Glomerular endothelial cell (primary cell): Measurements from ENCODE around the gene KIT. TPM values are rescaled to one million over a fixed set of nuclear protein-coding genes. Genes with fewer than 3 reads are reported as not detected.

Source experiments
- DNase-seq: peaks from one replicate; pipeline ENCODE4 v3.0.0-alpha.2; 2011; ENCODE audit warnings: low read depth, low spot score; ENCODE audit errors: extremely low read depth
- total RNA-seq: library from RNA; depleted of rRNA; stranded (reverse); fragments of >200 nt; gene quantifications from 2 replicates; pipeline ENCODE4 v1.2.3, GENCODE V29; 2015

Gene KIT
- total RNA-seq, 1 donor from 2014 or later: 129 TPM

DNA sequence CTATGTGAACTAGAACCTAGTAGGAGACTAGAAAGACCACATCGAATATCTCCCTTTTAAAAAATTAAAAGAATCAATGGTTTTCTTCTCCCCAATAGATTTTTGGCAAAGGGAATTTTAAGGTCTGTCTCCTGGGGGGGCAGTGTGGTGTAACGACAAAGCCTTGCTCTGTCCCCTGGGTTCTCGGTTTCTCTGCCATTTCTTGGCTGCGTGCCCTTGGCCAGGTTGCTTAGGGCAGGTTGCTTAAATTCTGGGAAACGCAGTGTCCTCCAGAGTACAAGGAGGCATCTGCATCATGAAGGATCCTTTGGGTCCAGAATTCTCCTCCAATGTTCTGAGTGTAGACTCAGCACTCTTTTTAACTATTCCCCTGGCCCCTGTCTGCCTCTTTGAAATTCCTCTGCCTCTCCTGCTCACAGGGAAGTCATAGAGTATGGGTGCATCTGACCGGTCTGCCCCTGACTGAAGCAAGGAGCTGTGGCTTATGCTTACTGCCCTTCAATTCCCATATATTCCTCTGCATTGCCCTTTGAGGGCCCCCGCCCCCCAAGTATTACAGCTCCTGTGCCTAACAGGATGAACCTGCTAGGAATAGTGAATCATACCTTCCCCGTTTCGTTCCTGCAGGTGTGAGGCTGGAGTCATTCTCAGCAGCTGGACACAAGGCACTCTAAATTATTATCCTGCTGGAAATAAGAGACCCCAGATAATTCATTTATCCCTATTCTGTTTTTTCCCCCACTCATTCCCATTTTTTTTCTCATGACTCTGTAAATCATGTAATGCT, 2.2 kb downstream of the KIT start:
- DNase-seq: no peak

- no peak for DNase-seq
Observed at GRCh38 chr4:54660591-54660990, 2.8 kb downstream of the KIT start.

GRCh38 chr4:54661169-54661568, 3.4 kb downstream of the KIT start:
- DNase-seq: no peak

DNA sequence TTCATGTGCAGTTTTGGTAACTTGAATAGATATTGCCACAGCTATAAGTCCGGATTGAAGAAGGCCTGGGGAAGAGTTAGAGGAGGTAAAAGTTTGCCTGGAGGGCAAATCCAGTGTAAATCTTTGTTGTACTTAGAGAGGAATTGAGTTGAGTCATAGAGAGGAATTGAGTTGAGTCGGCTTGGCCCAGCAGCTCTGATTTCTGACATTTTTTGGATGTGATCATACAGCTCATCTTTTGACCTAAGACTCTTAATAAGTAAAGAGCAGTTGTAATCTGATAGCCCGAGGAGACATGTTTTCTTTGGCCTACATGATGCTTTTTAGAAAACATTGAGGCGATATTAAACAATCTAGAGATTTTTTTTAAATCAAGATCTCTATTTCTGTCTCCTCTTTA, 3.9 kb downstream of the KIT start:
- DNase-seq: no peak

GRCh38 chr4:54662123-54662522, 4.4 kb downstream of the KIT start:
- no peak for DNase-seq

DNA sequence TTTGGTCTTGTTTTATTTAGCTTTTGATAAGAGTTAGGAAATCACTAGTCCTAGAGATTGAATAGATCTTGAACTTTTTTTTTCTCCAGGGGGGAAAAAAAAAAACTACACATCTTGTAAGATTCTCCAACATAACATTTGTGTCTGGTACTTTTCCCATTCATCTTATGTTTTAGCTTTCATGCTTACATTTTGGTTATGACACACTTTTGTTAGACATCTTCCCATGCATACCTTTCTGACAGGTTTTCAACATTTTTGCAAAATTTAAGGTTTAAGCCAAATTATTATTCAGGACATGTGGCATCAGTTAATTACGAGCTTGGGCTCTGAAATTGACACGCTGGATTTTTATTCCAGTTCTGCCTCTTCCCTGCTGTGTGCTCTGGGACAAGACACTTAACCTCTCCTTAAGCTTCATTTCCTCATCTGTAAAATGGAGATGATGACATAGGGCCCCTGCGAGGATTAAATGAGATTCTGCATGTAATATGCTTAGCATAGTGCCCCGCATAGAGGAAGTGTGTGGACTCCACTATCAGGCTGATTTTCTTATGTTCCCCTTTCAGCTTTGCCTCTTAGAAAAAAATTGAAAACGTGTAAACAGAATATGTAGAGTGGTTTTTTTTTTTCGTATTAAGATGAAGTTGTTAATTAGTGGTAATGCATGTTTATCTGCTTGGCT, 5.3 kb downstream of the KIT start:
- DNase-seq: no peak

GRCh38 chr4:54664400-54664799, 6.6 kb downstream of the KIT start:
- no peak for DNase-seq

DNA sequence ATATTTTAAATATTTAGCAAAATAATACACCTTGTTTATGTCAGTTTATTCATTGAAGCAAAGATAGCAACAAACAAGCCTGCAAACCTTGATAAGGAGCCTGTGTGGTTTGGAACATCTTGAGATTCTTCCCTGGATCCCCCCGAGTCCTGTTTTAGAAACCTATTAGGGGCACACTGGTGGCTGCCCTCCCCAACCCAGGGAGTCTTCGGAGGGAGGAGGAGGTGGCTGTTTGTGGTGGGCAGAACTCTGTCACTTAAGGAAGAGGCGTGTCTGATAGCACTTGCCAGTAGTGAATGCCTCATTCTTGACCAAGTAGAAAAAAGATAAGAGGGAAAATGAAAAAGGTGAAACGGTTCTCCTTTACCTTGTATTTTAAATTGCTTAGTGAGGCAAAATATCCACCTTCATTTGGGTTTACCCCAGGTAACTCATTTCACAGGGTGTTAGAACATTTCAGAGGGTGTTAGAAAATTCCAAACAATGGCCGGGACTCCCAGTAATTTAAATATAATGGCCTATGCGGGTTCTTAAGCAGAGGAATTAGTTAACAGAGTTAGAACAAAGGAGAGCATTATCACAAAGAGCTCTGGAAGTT, 10.4 kb downstream of the KIT start:
- no peak for DNase-seq

- DNase-seq: no peak
Observed at GRCh38 chr4:54669831-54670230, 12.1 kb downstream of the KIT start.

DNA sequence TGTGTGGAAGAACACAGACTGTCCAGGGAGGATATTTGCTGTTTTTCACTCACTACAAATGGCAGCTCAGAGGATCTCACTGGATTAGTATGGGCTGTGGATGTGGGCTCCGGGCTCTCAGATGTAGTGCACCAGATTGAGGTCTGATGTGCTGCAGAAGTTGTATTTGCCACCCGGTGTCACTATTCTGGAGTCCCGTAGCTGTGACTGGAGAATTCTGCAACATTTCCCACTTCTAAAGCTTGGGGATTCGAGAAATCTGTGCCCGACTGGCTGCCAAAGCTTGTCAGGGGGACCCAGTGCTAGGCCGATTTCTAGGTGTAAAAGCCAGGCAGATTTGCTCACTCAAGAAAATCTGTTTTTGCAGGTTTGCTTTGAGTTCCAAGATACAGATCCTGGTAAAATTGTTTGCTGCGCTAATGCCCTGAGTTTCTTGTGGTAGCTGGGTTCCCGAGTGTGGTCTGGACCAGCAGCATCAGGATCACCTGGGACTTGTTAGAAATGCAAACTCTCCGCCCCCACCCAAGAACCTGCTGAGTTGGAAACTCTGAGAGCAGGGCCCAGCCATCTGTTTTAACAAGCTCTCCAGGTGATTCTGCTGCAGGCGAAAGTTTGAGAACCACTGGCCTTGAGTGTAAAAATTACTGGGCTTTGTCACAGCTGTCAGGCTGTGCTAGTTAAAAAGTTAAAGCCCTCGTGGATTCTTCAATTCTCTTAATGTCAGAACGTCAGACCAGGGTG, 18.1 kb downstream of the KIT start:
- DNase-seq: no peak

GRCh38 chr4:54676658-54677057, 18.9 kb downstream of the KIT start:
- no peak for DNase-seq

- no peak for DNase-seq
Observed at GRCh38 chr4:54677416-54677815, 19.7 kb downstream of the KIT start.

GRCh38 chr4:54677853-54678650, 20.3 kb downstream of the KIT start:
- no peak for DNase-seq

DNA sequence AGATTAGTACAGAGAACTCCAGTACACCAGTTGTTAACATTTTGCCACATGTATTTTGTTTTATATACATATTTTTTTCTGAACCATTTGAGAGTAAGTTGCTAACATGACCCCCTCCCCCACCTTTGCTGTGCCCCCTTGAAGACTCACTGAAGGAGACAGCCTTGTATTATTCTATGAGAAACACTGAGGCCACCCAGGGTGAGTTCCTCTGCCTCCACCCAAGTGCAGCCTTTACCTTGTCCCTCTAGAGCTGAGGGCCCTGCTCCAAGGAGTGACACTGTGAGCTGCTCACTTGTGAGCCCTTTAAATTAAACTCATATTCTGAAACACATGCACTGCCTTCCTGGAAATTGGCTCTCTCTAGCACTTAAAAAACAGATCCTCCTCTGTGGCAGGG, 21.1 kb downstream of the KIT start:
- no peak for DNase-seq

GRCh38 chr4:54679813-54680212, 22.1 kb downstream of the KIT start:
- no peak for DNase-seq

- DNase-seq: no peak
Observed at GRCh38 chr4:54683616-54684346, 26.0 kb downstream of the KIT start.

DNA sequence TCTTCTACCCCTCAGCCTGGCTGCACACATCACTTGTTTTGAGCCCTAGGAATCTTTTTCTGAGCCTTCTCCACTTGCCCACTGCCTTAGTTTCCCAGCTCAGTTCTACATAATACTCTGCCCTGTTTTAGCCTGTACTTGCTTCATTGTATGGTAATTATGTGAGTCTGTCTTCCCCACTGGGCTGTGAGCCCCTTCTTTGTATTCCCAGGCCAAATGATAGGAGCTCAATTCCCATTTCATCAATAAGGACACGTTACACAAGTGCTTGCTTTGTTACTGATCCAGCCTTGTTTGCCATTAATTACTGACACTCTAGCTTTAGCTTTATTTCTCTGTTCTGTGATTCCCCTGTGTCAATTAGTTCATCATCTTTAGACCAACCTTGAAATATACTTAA, 28.1 kb downstream of the KIT start:
- no peak for DNase-seq

- DNase-seq: no peak
Observed at GRCh38 chr4:54687887-54688841, 30.4 kb downstream of the KIT start.

DNA sequence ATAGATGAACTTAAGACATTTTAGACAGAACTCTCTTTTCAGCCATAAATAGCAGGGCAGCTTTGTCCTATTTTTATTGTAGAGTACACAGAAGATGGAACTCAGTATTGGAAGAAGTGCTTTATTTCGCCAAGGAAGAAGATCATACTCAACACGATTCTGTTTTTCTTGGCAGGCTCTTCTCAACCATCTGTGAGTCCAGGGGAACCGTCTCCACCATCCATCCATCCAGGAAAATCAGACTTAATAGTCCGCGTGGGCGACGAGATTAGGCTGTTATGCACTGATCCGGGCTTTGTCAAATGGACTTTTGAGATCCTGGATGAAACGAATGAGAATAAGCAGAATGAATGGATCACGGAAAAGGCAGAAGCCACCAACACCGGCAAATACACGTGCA, 37.6 kb downstream of the KIT start:
- DNase-seq: no peak
